ENCODE data around the gene GPRC5A.

GRCh38 chr12:12898136-12898717, 6.9 kb downstream of the GPRC5A start:
- TF ChIP-seq, protein P1, sequence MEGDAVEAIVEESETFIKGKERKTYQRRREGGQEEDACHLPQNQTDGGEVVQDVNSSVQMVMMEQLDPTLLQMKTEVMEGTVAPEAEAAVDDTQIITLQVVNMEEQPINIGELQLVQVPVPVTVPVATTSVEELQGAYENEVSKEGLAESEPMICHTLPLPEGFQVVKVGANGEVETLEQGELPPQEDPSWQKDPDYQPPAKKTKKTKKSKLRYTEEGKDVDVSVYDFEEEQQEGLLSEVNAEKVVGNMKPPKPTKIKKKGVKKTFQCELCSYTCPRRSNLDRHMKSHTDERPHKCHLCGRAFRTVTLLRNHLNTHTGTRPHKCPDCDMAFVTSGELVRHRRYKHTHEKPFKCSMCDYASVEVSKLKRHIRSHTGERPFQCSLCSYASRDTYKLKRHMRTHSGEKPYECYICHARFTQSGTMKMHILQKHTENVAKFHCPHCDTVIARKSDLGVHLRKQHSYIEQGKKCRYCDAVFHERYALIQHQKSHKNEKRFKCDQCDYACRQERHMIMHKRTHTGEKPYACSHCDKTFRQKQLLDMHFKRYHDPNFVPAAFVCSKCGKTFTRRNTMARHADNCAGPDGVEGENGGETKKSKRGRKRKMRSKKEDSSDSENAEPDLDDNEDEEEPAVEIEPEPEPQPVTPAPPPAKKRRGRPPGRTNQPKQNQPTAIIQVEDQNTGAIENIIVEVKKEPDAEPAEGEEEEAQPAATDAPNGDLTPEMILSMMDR (IDR thresholded peaks at IDR 0.05), result no peak
- no peak for TF ChIP-seq POLR2A (IDR thresholded peaks at IDR 0.05)
